Fibroblast of villous mesenchyme (primary cell): ENCODE data around the gene FAM50A. TPM values are rescaled to one million over a fixed set of nuclear protein-coding genes. Genes with fewer than 3 reads are reported as not detected.

Experiments
- DNase-seq: peaks from one replicate; pipeline ENCODE4 v3.0.0-alpha.2; 2010; ENCODE audit warnings: low read depth
- H3K4me3 ChIP-seq: 2 replicates; pipeline ENCODE4 v1.5.1; 2011; ENCODE audit warnings: low read depth, mild to moderate bottlenecking, low read length
- CTCF ChIP-seq: IDR thresholded peaks from 2 replicates; pipeline ENCODE4 v1.5.1; 2012; ENCODE audit warnings: low read depth, mild to moderate bottlenecking, low read length; ENCODE audit not compliant: insufficient read depth
- total RNA-seq: library from RNA; depleted of rRNA; stranded (reverse); fragments of >200 nt; gene quantifications from 2 replicates; pipeline ENCODE4 v1.2.3, GENCODE V29; 2012

Gene FAM50A
- total RNA-seq, 1 donor, result 44.9 TPM

- DNase-seq, result no peak
- H3K4me3 ChIP-seq, result no peak overlapping the region
- no peak for TF ChIP-seq CTCF
Measured at GRCh38 chrX:154441564-154441963, 2.4 kb upstream of the FAM50A start.

GRCh38 chrX:154441984-154442707, 1.8 kb upstream of the FAM50A start:
- no peak overlapping the region for H3K4me3 ChIP-seq
- no peak for DNase-seq

GRCh38 chrX:154443479-154443910, 446 bp upstream of the FAM50A start:
- peak overlapping the region; percentile 44 for H3K4me3 ChIP-seq
- peak; percentile 5 for DNase-seq
- no peak for TF ChIP-seq CTCF

More at GRCh38 chrX:154441984-154442707, 1.8 kb upstream of the FAM50A start:
- no peak for TF ChIP-seq CTCF

DNA sequence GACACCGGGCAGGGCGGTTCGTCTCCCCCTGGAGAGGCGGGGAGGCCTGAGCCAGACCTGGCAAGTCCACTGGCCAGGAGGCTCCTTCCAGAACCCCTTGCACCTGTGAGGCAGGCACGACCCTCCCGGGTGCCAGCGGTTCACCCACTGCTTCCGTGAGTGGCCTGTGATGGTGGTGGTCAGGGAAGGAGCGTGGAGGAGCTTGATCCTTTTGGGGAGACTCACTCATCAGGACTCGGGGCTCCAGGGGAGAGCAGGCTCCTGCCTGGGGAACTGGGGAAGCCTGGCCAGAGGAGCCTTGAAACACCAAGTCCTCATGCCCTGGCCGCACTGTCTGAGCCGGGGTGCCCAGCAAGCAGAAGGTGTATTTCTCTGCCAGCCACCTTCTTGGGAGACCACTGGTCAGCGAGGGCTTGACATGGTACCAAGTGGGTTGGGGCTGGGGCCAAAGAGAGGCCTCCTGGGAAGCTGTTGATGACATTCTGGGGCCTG, 860 bp downstream of the FAM50A start:
- DNase-seq, result no peak
- peak overlapping the region; percentile 66 for H3K4me3 ChIP-seq
- no peak for TF ChIP-seq CTCF

DNA sequence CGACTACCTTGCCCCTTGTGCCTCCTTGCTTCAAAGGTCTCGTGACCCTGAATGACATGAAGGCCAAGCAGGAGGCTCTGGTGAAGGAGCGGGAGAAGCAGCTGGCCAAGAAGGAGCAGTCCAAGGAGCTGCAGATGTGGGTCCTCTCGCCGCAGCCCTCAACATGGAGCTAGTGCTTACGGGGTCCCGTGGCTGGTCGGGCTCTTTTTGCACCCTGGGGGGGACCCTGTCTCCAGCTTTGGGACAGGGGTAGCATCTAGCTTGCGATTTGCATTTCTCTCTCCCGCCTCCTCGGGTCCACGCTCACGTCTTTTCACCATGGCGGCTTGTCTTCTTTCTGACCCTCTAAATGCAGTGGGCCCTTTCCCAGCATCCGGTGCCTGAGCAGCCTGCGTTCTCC, 1.8 kb downstream of the FAM50A start:
- no peak for DNase-seq
- TF ChIP-seq CTCF, result no peak
- no peak overlapping the region for H3K4me3 ChIP-seq

- DNase-seq, result no peak
- TF ChIP-seq CTCF, result no peak
- no peak overlapping the region for H3K4me3 ChIP-seq
Measured at GRCh38 chrX:154446430-154446829, 2.5 kb downstream of the FAM50A start.
